Measurements from ENCODE around the gene RPN2. TPM values are rescaled to one million over a fixed set of nuclear protein-coding genes. Genes with fewer than 3 reads are reported as not detected.

RPN2 gene
- polyA plus RNA-seq, 1 donor from 2014 or later: 151 TPM

DNA sequence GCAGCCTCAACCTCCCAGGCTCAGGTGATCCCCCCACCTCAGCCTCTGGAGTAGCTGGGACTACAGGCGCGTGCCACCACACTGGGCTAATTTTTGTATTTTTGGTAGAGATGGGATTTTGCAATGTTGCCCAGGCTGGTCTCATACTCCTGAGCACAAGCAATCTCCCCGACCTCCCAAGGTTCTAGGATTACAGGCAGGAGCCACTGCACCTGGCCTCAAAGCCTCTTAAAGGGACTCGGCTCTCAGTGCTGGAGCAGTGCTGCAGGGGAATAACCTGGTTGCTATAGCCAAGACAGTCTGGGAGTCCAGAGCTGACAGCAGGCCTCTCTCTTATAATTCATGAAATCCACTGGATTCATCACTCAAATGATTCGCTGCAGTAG, 65.4 kb downstream of the RPN2 start:
- no peak overlapping the region for H3K4me2 ChIP-seq (ENCODE audit: low read length)
- no peaks in the 10 kb centered on the region for H3K9me3 ChIP-seq (ENCODE audit: low read length)
- H2AFZ ChIP-seq (ENCODE audit: low read depth, low read length): no peak overlapping the region
- no peaks in the 10 kb centered on the region for H3K36me3 ChIP-seq (ENCODE audit: insufficient read depth, low read length)
- H3K27ac ChIP-seq (ENCODE audit: low read length): no peak overlapping the region
- H3K79me2 ChIP-seq (replicated peaks; ENCODE audit: insufficient read depth, low read length): no peaks in the 10 kb centered on the region
- no peaks in the 10 kb centered on the region for H3K27me3 ChIP-seq (ENCODE audit: insufficient read depth, low read depth, low read length)
- no peak overlapping the region for H3K9ac ChIP-seq (ENCODE audit: low read length)
- no peaks in the 10 kb centered on the region for H3K9me2 ChIP-seq (ENCODE audit: insufficient read depth, low read length)
- no peaks in the 10 kb centered on the region for H3F3A ChIP-seq (ENCODE audit: insufficient read depth, low read length, poor library complexity, severe bottlenecking)
- H3K4me3 ChIP-seq (ENCODE audit: low read length): no peak overlapping the region
- TF ChIP-seq RAD21 (conservative IDR thresholded peaks at IDR 0.05) (no peak), TAF1 (IDR thresholded peaks at IDR 0.05; ENCODE audit: low read depth) (no peak), MXI1 (conservative IDR thresholded peaks at IDR 0.05; ENCODE audit: poor library complexity, severe bottlenecking) (no peak), POLR2AphosphoS5 (IDR thresholded peaks at IDR 0.05) (no peak), SMC3 (conservative IDR thresholded peaks at IDR 0.05; ENCODE audit: poor library complexity) (no peak), EP300 (conservative IDR thresholded peaks at IDR 0.05; ENCODE audit: poor library complexity, severe bottlenecking) (no peak), EZH2 (IDR thresholded peaks at IDR 0.05; ENCODE audit: borderline replicate concordance, insufficient read depth, low read length, poor library complexity, severe bottlenecking) (no peak)
- TF ChIP-seq, protein P1, sequence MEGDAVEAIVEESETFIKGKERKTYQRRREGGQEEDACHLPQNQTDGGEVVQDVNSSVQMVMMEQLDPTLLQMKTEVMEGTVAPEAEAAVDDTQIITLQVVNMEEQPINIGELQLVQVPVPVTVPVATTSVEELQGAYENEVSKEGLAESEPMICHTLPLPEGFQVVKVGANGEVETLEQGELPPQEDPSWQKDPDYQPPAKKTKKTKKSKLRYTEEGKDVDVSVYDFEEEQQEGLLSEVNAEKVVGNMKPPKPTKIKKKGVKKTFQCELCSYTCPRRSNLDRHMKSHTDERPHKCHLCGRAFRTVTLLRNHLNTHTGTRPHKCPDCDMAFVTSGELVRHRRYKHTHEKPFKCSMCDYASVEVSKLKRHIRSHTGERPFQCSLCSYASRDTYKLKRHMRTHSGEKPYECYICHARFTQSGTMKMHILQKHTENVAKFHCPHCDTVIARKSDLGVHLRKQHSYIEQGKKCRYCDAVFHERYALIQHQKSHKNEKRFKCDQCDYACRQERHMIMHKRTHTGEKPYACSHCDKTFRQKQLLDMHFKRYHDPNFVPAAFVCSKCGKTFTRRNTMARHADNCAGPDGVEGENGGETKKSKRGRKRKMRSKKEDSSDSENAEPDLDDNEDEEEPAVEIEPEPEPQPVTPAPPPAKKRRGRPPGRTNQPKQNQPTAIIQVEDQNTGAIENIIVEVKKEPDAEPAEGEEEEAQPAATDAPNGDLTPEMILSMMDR (IDR thresholded peaks at IDR 0.05; ENCODE audit: poor library complexity, severe bottlenecking): no peak
- TF ChIP-seq, protein P2, sequence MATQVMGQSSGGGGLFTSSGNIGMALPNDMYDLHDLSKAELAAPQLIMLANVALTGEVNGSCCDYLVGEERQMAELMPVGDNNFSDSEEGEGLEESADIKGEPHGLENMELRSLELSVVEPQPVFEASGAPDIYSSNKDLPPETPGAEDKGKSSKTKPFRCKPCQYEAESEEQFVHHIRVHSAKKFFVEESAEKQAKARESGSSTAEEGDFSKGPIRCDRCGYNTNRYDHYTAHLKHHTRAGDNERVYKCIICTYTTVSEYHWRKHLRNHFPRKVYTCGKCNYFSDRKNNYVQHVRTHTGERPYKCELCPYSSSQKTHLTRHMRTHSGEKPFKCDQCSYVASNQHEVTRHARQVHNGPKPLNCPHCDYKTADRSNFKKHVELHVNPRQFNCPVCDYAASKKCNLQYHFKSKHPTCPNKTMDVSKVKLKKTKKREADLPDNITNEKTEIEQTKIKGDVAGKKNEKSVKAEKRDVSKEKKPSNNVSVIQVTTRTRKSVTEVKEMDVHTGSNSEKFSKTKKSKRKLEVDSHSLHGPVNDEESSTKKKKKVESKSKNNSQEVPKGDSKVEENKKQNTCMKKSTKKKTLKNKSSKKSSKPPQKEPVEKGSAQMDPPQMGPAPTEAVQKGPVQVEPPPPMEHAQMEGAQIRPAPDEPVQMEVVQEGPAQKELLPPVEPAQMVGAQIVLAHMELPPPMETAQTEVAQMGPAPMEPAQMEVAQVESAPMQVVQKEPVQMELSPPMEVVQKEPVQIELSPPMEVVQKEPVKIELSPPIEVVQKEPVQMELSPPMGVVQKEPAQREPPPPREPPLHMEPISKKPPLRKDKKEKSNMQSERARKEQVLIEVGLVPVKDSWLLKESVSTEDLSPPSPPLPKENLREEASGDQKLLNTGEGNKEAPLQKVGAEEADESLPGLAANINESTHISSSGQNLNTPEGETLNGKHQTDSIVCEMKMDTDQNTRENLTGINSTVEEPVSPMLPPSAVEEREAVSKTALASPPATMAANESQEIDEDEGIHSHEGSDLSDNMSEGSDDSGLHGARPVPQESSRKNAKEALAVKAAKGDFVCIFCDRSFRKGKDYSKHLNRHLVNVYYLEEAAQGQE (IDR thresholded peaks at IDR 0.05; ENCODE audit: borderline replicate concordance): no peak
- no peaks in the 10 kb centered on the region for H4K20me1 ChIP-seq (ENCODE audit: insufficient read depth)

DNA sequence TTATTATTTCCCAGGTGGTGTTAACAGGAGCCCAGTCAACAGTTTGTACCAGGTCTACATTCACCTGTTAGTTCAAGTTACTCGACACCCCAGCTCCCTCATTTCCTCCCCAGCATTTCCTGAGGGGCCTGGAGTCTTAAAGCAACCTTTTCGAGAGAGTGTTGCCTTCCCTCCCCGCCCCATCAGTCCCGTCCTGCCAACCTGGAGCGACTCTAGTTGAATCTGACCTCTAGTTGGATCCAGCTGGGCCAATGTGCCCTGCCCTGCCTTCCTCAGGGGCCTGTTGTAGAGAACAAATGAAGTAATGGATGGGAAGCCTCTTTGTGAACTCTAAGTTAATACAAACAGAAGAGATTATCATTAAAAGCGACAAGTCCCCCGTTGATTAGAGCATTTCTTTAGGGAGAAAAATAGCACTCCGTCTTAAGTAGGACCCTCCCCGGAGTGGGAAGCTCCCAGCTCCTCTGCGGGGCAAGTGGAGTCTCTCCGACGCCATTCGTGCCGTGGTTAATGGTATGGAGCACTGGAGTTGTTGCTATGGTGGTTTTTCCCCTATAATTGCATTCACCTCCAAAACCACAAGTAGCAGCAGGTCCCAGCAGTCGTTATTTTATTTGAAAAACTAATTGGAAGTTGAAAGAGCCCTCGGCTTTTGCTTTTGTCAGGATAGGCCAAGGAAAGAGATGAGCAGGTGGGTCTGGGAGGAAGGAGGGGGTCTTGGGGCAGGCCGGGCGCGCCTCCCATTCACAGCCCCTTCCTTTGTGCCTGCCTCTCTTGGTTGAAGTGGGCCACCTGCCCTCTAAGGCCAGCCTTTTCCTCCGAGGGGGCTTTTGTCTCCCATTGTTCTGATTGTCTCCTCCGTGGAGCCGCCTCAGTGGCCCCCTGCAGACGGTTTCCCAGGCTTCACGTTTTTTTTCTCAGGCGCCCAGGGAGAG, 66.4 kb downstream of the RPN2 start:
- no peak overlapping the region for H3K4me2 ChIP-seq (ENCODE audit: low read length)
- H3K9me2 ChIP-seq (ENCODE audit: insufficient read depth, low read length): no peaks in the 10 kb centered on the region
- H3K27ac ChIP-seq (ENCODE audit: low read length): no peak overlapping the region
- no peaks in the 10 kb centered on the region for H3K36me3 ChIP-seq (ENCODE audit: insufficient read depth, low read length)
- no peaks in the 10 kb centered on the region for H3K79me2 ChIP-seq (replicated peaks; ENCODE audit: insufficient read depth, low read length)
- no peak overlapping the region for H3K9ac ChIP-seq (ENCODE audit: low read length)
- no peaks in the 10 kb centered on the region for H3K27me3 ChIP-seq (ENCODE audit: insufficient read depth, low read depth, low read length)
- no peak overlapping the region for H2AFZ ChIP-seq (ENCODE audit: low read depth, low read length)
- TF ChIP-seq RAD21 (conservative IDR thresholded peaks at IDR 0.05): no peak
- TF ChIP-seq SMC3 (conservative IDR thresholded peaks at IDR 0.05; ENCODE audit: poor library complexity): no peak
- TF ChIP-seq, protein P1 (IDR thresholded peaks at IDR 0.05; ENCODE audit: poor library complexity, severe bottlenecking): no peak
- no peak for TF ChIP-seq EP300 (conservative IDR thresholded peaks at IDR 0.05; ENCODE audit: poor library complexity, severe bottlenecking)
- no peak overlapping the region for H3K4me3 ChIP-seq (ENCODE audit: low read length)
- H3K9me3 ChIP-seq (ENCODE audit: low read length): no peaks in the 10 kb centered on the region
- no peaks in the 10 kb centered on the region for H3F3A ChIP-seq (ENCODE audit: insufficient read depth, low read length, poor library complexity, severe bottlenecking)
- H4K20me1 ChIP-seq (ENCODE audit: insufficient read depth): no peaks in the 10 kb centered on the region

All from neural cell (in vitro differentiated cells).